GM21423 (cell line): ENCODE measurements around the gene RNF115.
A peak's percentile ranks its signal among the peaks of the same experiment; 100 is the strongest.
"Not testable (repeated sequence)": the region's sequence is repeated elsewhere in the genome, so short reads cannot be mapped to it uniquely, and the experiment has no call there.

Experiments used
- ATAC-seq: cut with Tn5 transposase; IDR thresholded peaks from one replicate; pipeline ENCODE4 v1.9.1; 2021; ENCODE audit warnings: mild to moderate bottlenecking, moderate library complexity; ENCODE audit not compliant: unreplicated experiment

RNF115 gene

GRCh38 chr1:145823565-145824498, at the start of gene RNF115, which contains the start of gene POLR3C:
Gene RNF115, minus strand, starts transcription at chr1:145824095. Its CDS starts 222 bp downstream, at chr1:145823873.
Gene POLR3C, plus strand, starts transcription at chr1:145824200. Its CDS starts 1,577 bp downstream, at chr1:145825777.
- peak; percentile 84 for ATAC-seq

GRCh38 chr1:145871994-145872924, 48.4 kb upstream of the RNF115 start:
- no peak for ATAC-seq

GRCh38 chr1:145868232-145868631, 44.3 kb upstream of the RNF115 start:
- no peak for ATAC-seq

- no peak for ATAC-seq
Measured at GRCh38 chr1:145863282-145864018, 39.6 kb upstream of the RNF115 start.

- ATAC-seq, result peak; percentile 78
Measured at GRCh38 chr1:145859491-145860023, 35.7 kb upstream of the RNF115 start.

GRCh38 chr1:145858901-145859490, 35.1 kb upstream of the RNF115 start, which contains the start of gene PIAS3:
Gene PIAS3, minus strand, starts transcription at chr1:145859081. Its CDS starts 91 bp downstream, at chr1:145858990.
- peak; percentile 86 for ATAC-seq

- ATAC-seq, result peak; percentile 9
Measured at GRCh38 chr1:145858238-145858900, 34.5 kb upstream of the RNF115 start.

- ATAC-seq, result no peak
Measured at GRCh38 chr1:145857170-145857569, 33.3 kb upstream of the RNF115 start.

GRCh38 chr1:145855426-145855948, 31.6 kb upstream of the RNF115 start:
- no peak for ATAC-seq

- ATAC-seq, result no peak
Measured at GRCh38 chr1:145849356-145850160, 25.7 kb upstream of the RNF115 start.

- no peak for ATAC-seq
Measured at GRCh38 chr1:145847827-145848226, 23.9 kb upstream of the RNF115 start.

GRCh38 chr1:145846201-145846612, 22.3 kb upstream of the RNF115 start:
- no peak for ATAC-seq

- ATAC-seq, result peak; percentile 51
Measured at GRCh38 chr1:145845514-145846161, 21.7 kb upstream of the RNF115 start, which contains the start of gene NUDT17. Gene NUDT17, plus strand, starts transcription at chr1:145845630. Its CDS starts 11 bp downstream, at chr1:145845641.

- ATAC-seq, result peak; percentile 75
Measured at GRCh38 chr1:145845144-145845513, 21.2 kb upstream of the RNF115 start.

GRCh38 chr1:145843031-145843430, 19.1 kb upstream of the RNF115 start:
- ATAC-seq, result no peak

- ATAC-seq, result no peak
Measured at GRCh38 chr1:145837656-145838055, 13.8 kb upstream of the RNF115 start.

GRCh38 chr1:145830810-145831209, 6.9 kb upstream of the RNF115 start:
- ATAC-seq, result not testable (repeated sequence)
